A549 (cell line): ENCODE measurements around the gene SSPN. TPM values are rescaled to one million over a fixed set of nuclear protein-coding genes. Genes with fewer than 3 reads are reported as not detected.

ENCODE experiments used
- ATAC-seq, 2 experiments: fragments of 200-7000 bp in 1 of 2; fragments of >200 bp in 1 of 2; cut with Nextera tagmentation in 1 of 2; cut with Tn5 transposase in 1 of 2; 3 replicates each; pipeline versions ENCODE4 v1.8.0 to v1.9.1; 2018 to 2020; ENCODE audit warnings: mild to moderate bottlenecking in 1 of 2, moderate library complexity in 1 of 2
- CTCF ChIA-PET: fragments of 300-600 bp; sonication (Branson Sonifier 250); formaldehyde crosslinking; extraction: SDS; loops from one replicate; lab custom pipeline; 2021; ENCODE audit warnings: antibody characterized with exemption, inconsistent platforms; lab: Yijun Ruan, JAX
- POLR2A ChIA-PET: fragments of 350-600 bp; formaldehyde crosslinking; extraction: SDS; loops from one replicate; lab custom pipeline; 2021; ENCODE audit warnings: antibody characterized with exemption, inconsistent platforms; lab: Yijun Ruan, JAX
- DNase-seq, 2 experiments: peaks; one replicate each; pipeline versions ENCODE4 v3.0.0 to v3.0.0-alpha.2; 2011 to 2016; ENCODE audit warnings: low read depth in 1 of 2, low spot score in 1 of 2
- FAIRE-seq: peaks from 2 replicates; lab custom pipeline; 2011; peaks lifted over from hg19 to GRCh38; lab: Jason Lieb, UNC
- H3K27ac ChIP-seq, 2 experiments: fragments of >200 bp; sonication (Bioruptor Twin); formaldehyde crosslinking; 3 replicates each; pipeline ENCODE4 v1.5.1; 2016 to 2017
- H3K4me1 ChIP-seq: fragments of >200 bp; sonication (Bioruptor Twin); formaldehyde crosslinking; 3 replicates; pipeline ENCODE4 v1.6.1; 2016
- H3K4me2 ChIP-seq: fragments of >200 bp; sonication (Bioruptor Twin); formaldehyde crosslinking; 3 replicates; pipeline ENCODE4 v1.6.1; 2016
- H3K4me3 ChIP-seq: fragments of >200 bp; sonication (Bioruptor Twin); formaldehyde crosslinking; 3 replicates; pipeline ENCODE4 v1.5.1; 2016
- H3K9me3 ChIP-seq: fragments of >200 bp; sonication (Bioruptor Twin); formaldehyde crosslinking; 3 replicates; pipeline ENCODE4 v1.6.1; 2016
- BHLHE40 ChIP-seq: IDR thresholded peaks from 2 replicates; pipeline ENCODE4 v1.6.1; 2012; ENCODE audit warnings: low read depth, low read length, inconsistent platforms
- CTCF ChIP-seq: fragments of >200 bp; sonication (Bioruptor Twin); formaldehyde crosslinking; IDR thresholded peaks from 3 replicates; pipeline ENCODE4 v1.5.1; 2016
- FOSB ChIP-seq: fragments of 250-450 bp; sonication (Bioruptor Pico); IDR thresholded peaks from 2 replicates; pipeline ENCODE4 v1.5.0; 2020; ENCODE audit warnings: mild to moderate bottlenecking, moderate library complexity
- FOSL2 ChIP-seq, 2 experiments: fragments of 450-650 bp in 1 of 2; fragments of >200 bp in 1 of 2; sonication (Bioruptor Twin) in 1 of 2; formaldehyde crosslinking; IDR thresholded peaks; 2 replicates each; pipeline versions ENCODE4 v1.5.0 to v1.6.1; 2016 to 2020; ENCODE audit warnings: mild to moderate bottlenecking in 1 of 2, moderate library complexity in 1 of 2
- FOXS1 ChIP-seq: fragments of 250-450 bp; sonication (Bioruptor Pico); IDR thresholded peaks from 2 replicates; pipeline ENCODE4 v1.5.0; 2020; ENCODE audit warnings: mild to moderate bottlenecking, moderate library complexity
- GATA3 ChIP-seq: IDR thresholded peaks from 2 replicates; pipeline ENCODE4 v1.6.1; 2012; ENCODE audit warnings: borderline replicate concordance
- HEYL ChIP-seq: fragments of 250-450 bp; sonication (Bioruptor Pico); IDR thresholded peaks from 2 replicates; pipeline ENCODE4 v1.8.0; 2021; ENCODE audit warnings: mild to moderate bottlenecking, moderate library complexity
- HMGXB4 ChIP-seq: fragments of 250-450 bp; sonication (Bioruptor Pico); IDR thresholded peaks from 2 replicates; pipeline ENCODE4 v1.5.0; 2021; ENCODE audit warnings: mild to moderate bottlenecking, moderate library complexity, borderline replicate concordance
- HOXA7 ChIP-seq: fragments of 250-450 bp; sonication (Bioruptor Pico); IDR thresholded peaks from 2 replicates; pipeline ENCODE4 v1.5.0; 2020; ENCODE audit warnings: mild to moderate bottlenecking, moderate library complexity
- JUN ChIP-seq, 2 experiments: fragments of >200 bp; sonication (Bioruptor Twin); formaldehyde crosslinking; IDR thresholded peaks; 2 replicates in 1 of 2; 3 replicates in 1 of 2; pipeline ENCODE4 v1.6.1; 2016 to 2017
- JUNB ChIP-seq: fragments of >200 bp; sonication (Bioruptor Twin); formaldehyde crosslinking; IDR thresholded peaks from 2 replicates; pipeline ENCODE4 v1.6.1; 2016
- MAX ChIP-seq: IDR thresholded peaks from 2 replicates; pipeline ENCODE4 v1.6.1; 2012
- NFE2L2 ChIP-seq: fragments of 150-350 bp; conservative IDR thresholded peaks from 2 replicates; pipeline ENCODE4 v1.6.1; 2014; ENCODE audit warnings: low read length
- NR3C1 ChIP-seq: fragments of >200 bp; sonication (Bioruptor Twin); formaldehyde crosslinking; IDR thresholded peaks from 3 replicates; pipeline ENCODE4 v1.6.1; 2017
- RAD21 ChIP-seq, 2 experiments: fragments of >200 bp in 1 of 2; sonication (Bioruptor Twin) in 1 of 2; formaldehyde crosslinking in 1 of 2; IDR thresholded peaks in 1 of 2; conservative IDR thresholded peaks in 1 of 2; 2 replicates in 1 of 2; 3 replicates in 1 of 2; pipeline ENCODE4 v1.6.1; 2012 to 2018; ENCODE audit warnings: inconsistent platforms in 1 of 2
- RARB ChIP-seq: fragments of 250-450 bp; sonication (Bioruptor Pico); IDR thresholded peaks from 2 replicates; pipeline ENCODE4 v1.8.0; 2021; ENCODE audit warnings: mild to moderate bottlenecking, moderate library complexity
- REST ChIP-seq: fragments of 200-600 bp; sonication (generic); IDR thresholded peaks from 2 replicates; pipeline ENCODE4 v1.6.1; 2016; ENCODE audit warnings: antibody characterized with exemption, mild to moderate bottlenecking, moderate library complexity
- RFX5 ChIP-seq: fragments of 450-650 bp; IDR thresholded peaks from 2 replicates; pipeline ENCODE4 v1.7.1; 2014; ENCODE audit warnings: antibody characterized with exemption, mild to moderate bottlenecking, moderate library complexity
- RNF2 ChIP-seq: fragments of 200-600 bp; sonication (generic); IDR thresholded peaks from 2 replicates; pipeline ENCODE4 v1.6.1; 2016; ENCODE audit warnings: low read depth, mild to moderate bottlenecking, antibody characterized with exemption, moderate library complexity, borderline replicate concordance
- TFCP2L1 ChIP-seq: fragments of 250-450 bp; sonication (Bioruptor Pico); IDR thresholded peaks from 2 replicates; pipeline ENCODE4 v1.5.0; 2021; ENCODE audit warnings: mild to moderate bottlenecking
- ZFP36 ChIP-seq: fragments of 450-650 bp; IDR thresholded peaks from 2 replicates; pipeline ENCODE4 v1.6.1; 2014; ENCODE audit warnings: borderline replicate concordance; ENCODE audit not compliant: partially characterized antibody
- ZSCAN20 ChIP-seq: fragments of 250-450 bp; sonication (Bioruptor Pico); IDR thresholded peaks from 2 replicates; pipeline ENCODE4 v1.8.0; 2022; ENCODE audit warnings: mild to moderate bottlenecking, moderate library complexity
- WGBS: methylation state at CpG from one replicate; pipeline ENCODE4 v1.1.6; 2017; ENCODE audit errors: missing lambda C conversion rate; 5-methylcytosine and 5-hydroxymethylcytosine counted together
- polyA plus RNA-seq, 4 experiments: library from polyadenylated mRNA; depleted of rRNA in 3 of 4; stranded (reverse); fragments of >200 nt; fragmentation: RNase III in 1 of 4; extraction: RNeasy Plus Mini Kit Qiagen cat#74134 plus additional on column Dnase treatment in 1 of 4; gene quantifications; 2 replicates in 3 of 4; 3 replicates in 1 of 4; pipeline ENCODE4 v1.2.3, GENCODE V29; 2011 to 2017
- TF ChIP-seq, protein P1 (sequence below): IDR thresholded peaks from 2 replicates; pipeline ENCODE4 v1.6.1; 2012

SSPN gene
- polyA plus RNA-seq, 2 of the 4 experiments (the other 2 are of a cell fraction) = 0.85 to 2.6 TPM

DNA sequence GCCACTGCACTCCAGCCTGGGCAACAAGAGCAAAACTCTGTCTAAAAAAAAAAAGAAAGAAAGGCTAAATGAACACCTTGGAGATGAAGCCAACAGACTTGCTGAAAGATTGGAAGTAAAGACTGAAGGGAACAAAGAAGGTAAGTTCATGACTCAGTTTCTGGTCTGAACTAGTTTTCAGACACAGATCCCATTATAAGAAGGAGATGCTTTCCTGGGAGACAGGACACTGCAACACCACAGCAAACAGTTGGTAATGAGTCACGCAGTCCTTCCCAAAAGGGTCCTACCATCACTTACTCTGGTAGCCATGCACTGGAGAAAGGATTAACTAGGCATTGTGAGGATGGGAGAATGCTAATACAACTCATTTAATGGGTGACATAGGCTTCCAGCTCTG, 97.2 kb downstream of the SSPN start:
- ChIA-PET CTCF (no interaction called here), POLR2A (no interaction called here)
- 90% methylated on average over 1 of the region's 1 CpG for WGBS
- H3K4me1 ChIP-seq = no peaks in the 10 kb centered on the region
- no peak for FAIRE-seq
- TF ChIP-seq HOXA7 (CRISPR knock-in tag) = no peak
- TF ChIP-seq NR3C1 = no peak
- no peak for TF ChIP-seq FOXS1 (CRISPR knock-in tag)
- no peak for TF ChIP-seq BHLHE40
- TF ChIP-seq FOSL2 (IDR thresholded peaks at IDR 0.05) = no peak
- TF ChIP-seq FOSL2 (CRISPR knock-in tag; IDR thresholded peaks at IDR 0.05) = no peak
- DNase-seq = no peak
- no peak overlapping the region for H3K27ac ChIP-seq
- no peak overlapping the region for H3K4me2 ChIP-seq
- no peak for ATAC-seq
- no peak overlapping the region for H3K4me3 ChIP-seq
- H3K9me3 ChIP-seq = no peaks in the 10 kb centered on the region

- DNase-seq (no peak), ATAC-seq (no peak), FAIRE-seq (no peak)
- 33% methylated on average over 2 of the region's 2 CpGs for WGBS
- H3K27ac ChIP-seq = no peak overlapping the region
- H3K4me2 ChIP-seq = no peak overlapping the region
- no peaks in the 10 kb centered on the region for H3K9me3 ChIP-seq
- ChIA-PET POLR2A (no interaction called here), CTCF (no interaction called here)
- H3K4me3 ChIP-seq = no peak overlapping the region
- TF ChIP-seq JUN (IDR thresholded peaks at IDR 0.05) (no peak), GATA3 (no peak), TFCP2L1 (no peak), RARB (CRISPR knock-in tag) (no peak), HMGXB4 (CRISPR knock-in tag) (no peak), HOXA7 (CRISPR knock-in tag) (no peak), RAD21 (conservative IDR thresholded peaks at IDR 0.05 in 1 of 2, IDR thresholded peaks at IDR 0.05 in 1 of 2) (no peak), RFX5 (no peak), RNF2 (no peak), JUNB (no peak), ZFP36 (no peak), REST (no peak), NR3C1 (no peak), MAX (no peak), FOSB (no peak), NFE2L2 (no peak), CTCF (no peak), HEYL (CRISPR knock-in tag) (no peak), ZSCAN20 (CRISPR knock-in tag) (no peak)
- TF ChIP-seq, protein P1, sequence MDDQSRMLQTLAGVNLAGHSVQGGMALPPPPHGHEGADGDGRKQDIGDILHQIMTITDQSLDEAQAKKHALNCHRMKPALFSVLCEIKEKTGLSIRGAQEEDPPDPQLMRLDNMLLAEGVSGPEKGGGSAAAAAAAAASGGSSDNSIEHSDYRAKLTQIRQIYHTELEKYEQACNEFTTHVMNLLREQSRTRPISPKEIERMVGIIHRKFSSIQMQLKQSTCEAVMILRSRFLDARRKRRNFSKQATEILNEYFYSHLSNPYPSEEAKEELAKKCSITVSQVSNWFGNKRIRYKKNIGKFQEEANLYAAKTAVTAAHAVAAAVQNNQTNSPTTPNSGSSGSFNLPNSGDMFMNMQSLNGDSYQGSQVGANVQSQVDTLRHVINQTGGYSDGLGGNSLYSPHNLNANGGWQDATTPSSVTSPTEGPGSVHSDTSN = no peak
- TF ChIP-seq, all 56 proteins: peak for 0
- H3K4me1 ChIP-seq = peaks cover 4% of the 10 kb centered on the region
These were observed 98.2 kb downstream of the SSPN start for GRCh38 chr12:26293612-26294011.
